Measurements from ENCODE around the gene NTRK2. TPM values are rescaled to one million over a fixed set of nuclear protein-coding genes. Genes with fewer than 3 reads are reported as not detected.

NTRK2 gene
- total RNA-seq, 6 experiments from 2014 or later, result 0.18 to 0.49 (median 0.30) TPM

DNA sequence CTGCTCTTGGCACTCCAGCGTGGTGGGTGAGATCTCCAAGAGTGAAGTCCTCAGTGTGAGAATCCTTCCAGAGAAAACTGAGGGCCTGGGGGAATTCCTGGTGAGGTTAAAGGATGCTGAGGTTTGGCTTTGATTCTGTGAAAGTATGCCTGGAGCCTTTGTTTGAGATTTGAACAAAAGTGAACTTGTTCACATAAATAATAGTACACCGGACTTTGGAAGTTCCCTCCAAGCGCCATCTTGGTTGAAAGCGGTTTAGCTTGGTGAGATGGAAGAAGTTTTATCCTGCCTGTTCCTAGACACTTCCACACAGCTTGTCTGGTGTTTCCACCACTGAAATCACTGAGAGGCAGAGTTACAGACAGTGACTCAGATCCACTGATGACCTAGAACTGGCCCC is 286.4 kb downstream of the NTRK2 start:
- DNase-seq, result no peak
- Histone ChIP-seq H3K4me1 (no peaks in the 10 kb centered on the region), H3K27me3 (no peaks in the 10 kb centered on the region), H3K27ac (no peak overlapping the region), H3K36me3 (no peaks in the 10 kb centered on the region), H3K4me3 (no peak overlapping the region), H3K9me3 (no peaks in the 10 kb centered on the region)
- no peak for TF ChIP-seq POLR2A (IDR thresholded peaks at IDR 0.05)
- intact Hi-C loops (cut with DNase I), result no loop called here
- ATAC-seq, result no peak
- WGBS (ENCODE audit: insufficient coverage, low coverage, low lambda C conversion rate, missing lambda C conversion rate), result 51% methylated on average over 4 of the region's 4 CpGs

DNA sequence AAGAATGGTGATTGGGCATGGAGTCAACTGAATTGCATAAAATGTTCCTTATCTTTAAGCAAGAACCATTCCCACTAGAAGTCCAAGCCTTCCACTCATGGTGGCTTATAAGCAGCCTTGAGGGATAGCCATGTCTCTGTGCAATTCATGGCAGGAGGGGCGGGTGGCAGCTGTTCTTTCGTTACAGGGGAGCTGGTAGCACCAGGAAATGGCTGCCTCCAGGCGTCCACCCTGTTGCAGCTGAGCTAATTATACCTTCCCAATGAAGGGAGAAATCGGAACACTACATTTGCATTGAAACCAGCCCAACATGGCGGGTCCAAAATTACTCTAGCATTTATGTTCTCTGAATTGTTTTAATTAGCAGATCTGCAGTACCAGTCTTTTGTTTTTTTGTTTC is 289.8 kb downstream of the NTRK2 start:
- intact Hi-C loops (cut with DNase I), result no loop called here
- H3K9me3 ChIP-seq, result no peaks in the 10 kb centered on the region
- WGBS (ENCODE audit: insufficient coverage, low coverage, low lambda C conversion rate, missing lambda C conversion rate), result 47% methylated on average over 5 of the region's 5 CpGs

DNA sequence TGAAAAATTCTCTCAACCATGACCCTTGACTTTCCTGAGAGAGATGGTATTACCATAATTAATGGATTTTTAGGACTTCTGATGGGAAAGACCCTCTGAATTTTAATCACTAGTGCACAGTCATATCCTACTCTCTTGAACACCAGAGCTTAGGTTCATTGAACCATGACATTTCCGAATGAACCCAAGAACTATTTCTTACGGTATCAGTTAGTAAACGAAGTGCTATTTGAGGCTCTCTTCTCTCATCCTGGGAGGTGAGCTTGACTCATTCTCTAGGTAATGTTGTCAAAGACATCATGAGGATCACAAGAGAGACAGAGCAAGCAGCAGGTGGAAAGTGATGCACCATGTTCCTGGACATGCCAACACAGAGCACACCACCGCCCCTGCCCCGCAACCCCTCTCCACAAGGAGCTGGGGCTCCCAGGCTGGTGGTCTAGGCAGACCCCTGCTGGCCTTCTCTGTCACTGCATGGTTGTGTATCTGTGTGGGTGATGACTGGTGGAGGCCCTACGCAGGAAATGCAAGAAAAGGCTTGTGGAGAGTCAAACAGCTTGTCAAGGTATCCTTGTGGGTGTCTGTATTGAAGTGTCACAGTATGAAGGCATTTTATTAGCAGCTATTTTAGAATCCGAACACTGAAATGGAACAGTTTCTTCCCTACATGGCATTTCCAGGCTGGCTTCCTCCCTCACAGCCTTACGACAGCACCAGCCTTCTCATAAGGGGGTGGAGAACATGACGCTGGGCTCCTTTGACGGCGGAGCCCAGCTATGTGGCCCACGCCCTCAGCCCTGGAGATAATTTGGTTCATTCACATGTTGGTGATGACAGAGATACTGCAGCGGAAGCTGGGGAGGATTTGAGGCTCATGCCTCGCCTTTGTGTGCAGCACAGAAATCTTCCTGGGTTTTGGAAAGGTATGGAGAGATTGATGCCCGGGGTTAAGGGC is 297.6 kb downstream of the NTRK2 start:
- H3K27ac ChIP-seq, result no peak overlapping the region
- DNase-seq, result no peak
- H3K27me3 ChIP-seq, result peaks cover 0 to 4% of the 10 kb centered on the region in 2 donors
- no peak for TF ChIP-seq POLR2A (IDR thresholded peaks at IDR 0.05)
- TF ChIP-seq, protein P1, sequence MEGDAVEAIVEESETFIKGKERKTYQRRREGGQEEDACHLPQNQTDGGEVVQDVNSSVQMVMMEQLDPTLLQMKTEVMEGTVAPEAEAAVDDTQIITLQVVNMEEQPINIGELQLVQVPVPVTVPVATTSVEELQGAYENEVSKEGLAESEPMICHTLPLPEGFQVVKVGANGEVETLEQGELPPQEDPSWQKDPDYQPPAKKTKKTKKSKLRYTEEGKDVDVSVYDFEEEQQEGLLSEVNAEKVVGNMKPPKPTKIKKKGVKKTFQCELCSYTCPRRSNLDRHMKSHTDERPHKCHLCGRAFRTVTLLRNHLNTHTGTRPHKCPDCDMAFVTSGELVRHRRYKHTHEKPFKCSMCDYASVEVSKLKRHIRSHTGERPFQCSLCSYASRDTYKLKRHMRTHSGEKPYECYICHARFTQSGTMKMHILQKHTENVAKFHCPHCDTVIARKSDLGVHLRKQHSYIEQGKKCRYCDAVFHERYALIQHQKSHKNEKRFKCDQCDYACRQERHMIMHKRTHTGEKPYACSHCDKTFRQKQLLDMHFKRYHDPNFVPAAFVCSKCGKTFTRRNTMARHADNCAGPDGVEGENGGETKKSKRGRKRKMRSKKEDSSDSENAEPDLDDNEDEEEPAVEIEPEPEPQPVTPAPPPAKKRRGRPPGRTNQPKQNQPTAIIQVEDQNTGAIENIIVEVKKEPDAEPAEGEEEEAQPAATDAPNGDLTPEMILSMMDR (IDR thresholded peaks at IDR 0.05), result no peak
- intact Hi-C loops (cut with DNase I), result no loop called here
- ATAC-seq, result no peak
- no peaks in the 10 kb centered on the region for H3K36me3 ChIP-seq
- no peaks in the 10 kb centered on the region for H3K4me1 ChIP-seq
- H3K9me3 ChIP-seq, result no peaks in the 10 kb centered on the region
- 58% methylated on average over 14 of the region's 15 CpGs for WGBS (ENCODE audit: insufficient coverage, low coverage, low lambda C conversion rate, missing lambda C conversion rate)
- H3K4me3 ChIP-seq, result no peak overlapping the region

More for the DNA sequence above, 289.8 kb downstream of the NTRK2 start:
- no peak overlapping the region for H3K27ac ChIP-seq
- H3K27me3 ChIP-seq, result no peaks in the 10 kb centered on the region
- TF ChIP-seq, protein P1 (IDR thresholded peaks at IDR 0.05), result no peak
- no peak for TF ChIP-seq POLR2A (IDR thresholded peaks at IDR 0.05)
- H3K4me1 ChIP-seq, result no peaks in the 10 kb centered on the region
- no peaks in the 10 kb centered on the region for H3K36me3 ChIP-seq
- DNase-seq (no peak), ATAC-seq (no peak)
- H3K4me3 ChIP-seq, result no peak overlapping the region

DNA sequence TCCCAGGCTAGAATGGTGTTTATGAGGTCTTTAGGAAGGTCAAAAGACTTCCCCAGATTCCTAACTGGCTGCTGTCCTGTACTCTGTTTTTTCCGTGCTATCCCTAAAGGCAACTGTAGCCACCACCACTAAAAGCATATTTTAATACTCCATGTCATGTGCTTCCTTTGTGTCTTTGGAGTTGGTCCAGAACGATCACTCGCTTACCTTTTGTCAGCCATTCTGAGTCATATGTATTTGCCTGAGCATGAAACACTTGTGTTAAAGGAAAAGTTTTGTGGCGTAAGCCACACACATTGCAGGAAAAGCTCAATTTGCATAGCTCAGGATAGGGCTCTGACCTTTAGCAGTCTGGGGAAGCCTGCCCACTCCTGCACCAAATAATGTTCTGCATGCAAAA is 299.6 kb downstream of the NTRK2 start:
- DNase-seq, result no peak
- Histone ChIP-seq H3K4me1 (no peaks in the 10 kb centered on the region), H3K4me3 (no peak overlapping the region), H3K36me3 (no peaks in the 10 kb centered on the region), H3K27ac (no peak overlapping the region), H3K9me3 (no peaks in the 10 kb centered on the region), H3K27me3 (peaks cover 0 to 4% of the 10 kb centered on the region in 2 donors)
- TF ChIP-seq, protein P1 (IDR thresholded peaks at IDR 0.05), result no peak
- ATAC-seq, result no peak
- intact Hi-C loops (cut with DNase I), result no loop called here
- 63% methylated on average over 4 of the region's 4 CpGs for WGBS (ENCODE audit: insufficient coverage, low coverage, low lambda C conversion rate, missing lambda C conversion rate)

DNA sequence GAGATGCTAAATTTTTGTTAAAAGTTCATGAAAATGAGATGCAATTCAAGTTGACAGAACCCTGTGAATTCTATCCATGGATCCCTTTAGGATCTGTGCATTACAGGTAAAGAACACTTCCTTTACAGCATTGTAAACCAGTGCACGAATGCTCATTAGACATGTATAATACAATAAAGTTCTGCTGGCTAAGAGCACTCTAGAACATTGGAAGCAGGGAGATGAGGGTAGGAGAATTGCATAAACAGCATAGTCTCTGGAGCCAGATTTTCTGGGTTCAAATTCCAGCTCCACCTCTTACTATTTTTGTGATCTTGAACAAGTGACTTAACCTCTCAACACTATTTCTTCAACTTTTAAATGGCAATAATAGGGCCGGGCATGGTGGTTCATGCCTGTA is 300.2 kb downstream of the NTRK2 start:
- no peak overlapping the region for H3K4me3 ChIP-seq
- TF ChIP-seq, protein P1 (IDR thresholded peaks at IDR 0.05), result no peak
- TF ChIP-seq POLR2A (IDR thresholded peaks at IDR 0.05), result no peak
- H3K9me3 ChIP-seq, result no peaks in the 10 kb centered on the region
- no peak for DNase-seq
- intact Hi-C loops (cut with DNase I), result no loop called here
- ATAC-seq, result no peak
- no peaks in the 10 kb centered on the region for H3K4me1 ChIP-seq
- H3K36me3 ChIP-seq, result no peaks in the 10 kb centered on the region
- WGBS (ENCODE audit: insufficient coverage, low coverage, low lambda C conversion rate, missing lambda C conversion rate), result 66% methylated on average over 2 of the region's 2 CpGs
- H3K27me3 ChIP-seq, result peaks cover 0 to 4% of the 10 kb centered on the region in 2 donors
- no peak overlapping the region for H3K27ac ChIP-seq
